Measurements from ENCODE around the gene LMF1. TPM values are rescaled to one million over a fixed set of nuclear protein-coding genes. Genes with fewer than 3 reads are reported as not detected.

LMF1 gene
- total RNA-seq, 3 donors from 2014 or later = 14.1 to 26.4 (median 21.4) TPM

DNA sequence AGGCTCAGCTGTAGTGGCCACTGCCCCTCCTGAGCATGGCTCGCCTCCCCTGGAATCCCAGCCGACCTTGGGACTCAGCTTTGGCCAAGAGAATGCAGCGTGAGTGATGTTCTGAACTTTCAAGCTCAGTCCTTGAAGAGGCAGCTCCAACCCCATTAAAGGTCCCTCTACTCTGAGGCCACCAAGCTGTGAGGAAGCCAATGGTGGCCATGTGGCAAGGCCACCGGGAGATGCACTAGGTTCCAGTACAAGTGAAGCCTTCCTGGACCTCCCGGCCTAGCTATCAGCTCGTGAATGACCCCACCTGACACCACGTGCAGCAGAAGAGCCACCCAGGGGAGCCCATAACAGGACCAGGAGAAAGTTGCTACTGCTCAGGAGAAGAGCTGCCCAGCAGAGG, 88.5 kb downstream of the LMF1 start:
- no peak for DNase-seq (ENCODE audit: low spot score in 2 of 2)
- no peak overlapping the region for H3K4me3 ChIP-seq
- no peaks in the 10 kb centered on the region for H3K4me1 ChIP-seq
- TF ChIP-seq, protein P1, sequence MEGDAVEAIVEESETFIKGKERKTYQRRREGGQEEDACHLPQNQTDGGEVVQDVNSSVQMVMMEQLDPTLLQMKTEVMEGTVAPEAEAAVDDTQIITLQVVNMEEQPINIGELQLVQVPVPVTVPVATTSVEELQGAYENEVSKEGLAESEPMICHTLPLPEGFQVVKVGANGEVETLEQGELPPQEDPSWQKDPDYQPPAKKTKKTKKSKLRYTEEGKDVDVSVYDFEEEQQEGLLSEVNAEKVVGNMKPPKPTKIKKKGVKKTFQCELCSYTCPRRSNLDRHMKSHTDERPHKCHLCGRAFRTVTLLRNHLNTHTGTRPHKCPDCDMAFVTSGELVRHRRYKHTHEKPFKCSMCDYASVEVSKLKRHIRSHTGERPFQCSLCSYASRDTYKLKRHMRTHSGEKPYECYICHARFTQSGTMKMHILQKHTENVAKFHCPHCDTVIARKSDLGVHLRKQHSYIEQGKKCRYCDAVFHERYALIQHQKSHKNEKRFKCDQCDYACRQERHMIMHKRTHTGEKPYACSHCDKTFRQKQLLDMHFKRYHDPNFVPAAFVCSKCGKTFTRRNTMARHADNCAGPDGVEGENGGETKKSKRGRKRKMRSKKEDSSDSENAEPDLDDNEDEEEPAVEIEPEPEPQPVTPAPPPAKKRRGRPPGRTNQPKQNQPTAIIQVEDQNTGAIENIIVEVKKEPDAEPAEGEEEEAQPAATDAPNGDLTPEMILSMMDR (IDR thresholded peaks at IDR 0.05) = no peak
- TF ChIP-seq POLR2AphosphoS5 (IDR thresholded peaks at IDR 0.05) (no peak), POLR2A (IDR thresholded peaks at IDR 0.05) (no peak)
- peaks cover 3% of the 10 kb centered on the region for H3K36me3 ChIP-seq
- H3K27ac ChIP-seq = no peak overlapping the region
- intact Hi-C loops (cut with DNase I; ENCODE audit: low total_unique reads) = no loop called here
- H3K9me3 ChIP-seq = peaks cover 9 to 28% of the 10 kb centered on the region in 2 donors
- no peaks in the 10 kb centered on the region for H3K27me3 ChIP-seq

DNA sequence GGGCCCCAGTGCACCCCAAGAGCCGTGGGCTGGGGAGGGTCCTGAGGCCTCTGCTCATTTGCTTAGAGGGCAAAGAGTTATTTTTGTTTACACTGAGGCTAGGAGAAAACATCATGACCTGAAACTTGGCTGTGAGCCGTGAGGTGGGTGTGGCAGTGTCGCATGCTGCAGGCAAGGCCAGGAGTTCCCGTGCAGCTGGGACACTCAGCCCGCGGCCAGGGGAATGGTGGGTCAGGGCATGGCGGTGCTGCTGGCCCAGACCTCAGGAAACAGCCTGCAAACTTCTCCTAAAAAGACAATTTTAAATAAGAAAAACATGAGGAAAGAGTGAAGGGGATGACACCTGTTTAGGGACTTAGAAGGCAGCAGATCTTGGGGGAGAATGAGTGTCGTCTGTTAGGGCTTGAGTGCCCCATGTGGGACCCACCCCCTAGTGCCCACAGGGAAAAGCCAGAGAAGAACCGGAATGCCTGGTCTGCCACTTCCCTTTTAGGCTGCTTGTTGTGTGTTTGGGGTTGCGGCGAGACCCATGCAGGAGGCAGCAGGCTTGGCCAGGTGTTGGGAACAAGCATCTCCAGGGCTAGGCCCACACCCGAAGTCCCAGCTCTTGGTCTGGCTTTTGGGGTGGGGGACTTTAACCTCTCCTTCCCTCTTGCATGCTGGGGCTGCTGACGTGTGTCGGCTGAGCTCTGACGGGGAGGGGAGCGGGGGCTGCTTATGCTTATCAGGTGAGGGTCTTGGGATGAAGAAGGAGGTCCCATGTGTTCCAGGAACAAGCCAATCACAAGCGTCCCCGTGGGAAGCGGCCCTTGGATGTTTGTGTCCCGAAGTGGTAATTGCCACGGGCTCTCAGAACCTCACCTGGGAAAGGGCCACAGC, 89.3 kb downstream of the LMF1 start:
- peaks cover 3% of the 10 kb centered on the region for H3K36me3 ChIP-seq

GRCh38 chr16:880471-881171, 90.2 kb downstream of the LMF1 start:
- no peak for DNase-seq (ENCODE audit: low spot score in 2 of 2)
- H3K4me1 ChIP-seq = no peaks in the 10 kb centered on the region
- TF ChIP-seq POLR2A (IDR thresholded peaks at IDR 0.05) (no peak), POLR2AphosphoS5 (IDR thresholded peaks at IDR 0.05) (no peak)
- TF ChIP-seq, protein P1 (IDR thresholded peaks at IDR 0.05) = no peak

More for the DNA sequence above, 89.3 kb downstream of the LMF1 start:
- no peaks in the 10 kb centered on the region for H3K27me3 ChIP-seq
- DNase-seq (ENCODE audit: low spot score in 2 of 2) = no peak
- H3K27ac ChIP-seq = no peak overlapping the region
- H3K4me1 ChIP-seq = no peaks in the 10 kb centered on the region
- intact Hi-C loops (cut with DNase I; ENCODE audit: low total_unique reads) = no loop called here
- H3K9me3 ChIP-seq = peaks cover 9 to 28% of the 10 kb centered on the region in 2 donors
- TF ChIP-seq POLR2A (IDR thresholded peaks at IDR 0.05) = no peak
- no peak for TF ChIP-seq POLR2AphosphoS5 (IDR thresholded peaks at IDR 0.05)
- TF ChIP-seq, protein P1 (IDR thresholded peaks at IDR 0.05) = no peak
- no peak overlapping the region for H3K4me3 ChIP-seq

DNA sequence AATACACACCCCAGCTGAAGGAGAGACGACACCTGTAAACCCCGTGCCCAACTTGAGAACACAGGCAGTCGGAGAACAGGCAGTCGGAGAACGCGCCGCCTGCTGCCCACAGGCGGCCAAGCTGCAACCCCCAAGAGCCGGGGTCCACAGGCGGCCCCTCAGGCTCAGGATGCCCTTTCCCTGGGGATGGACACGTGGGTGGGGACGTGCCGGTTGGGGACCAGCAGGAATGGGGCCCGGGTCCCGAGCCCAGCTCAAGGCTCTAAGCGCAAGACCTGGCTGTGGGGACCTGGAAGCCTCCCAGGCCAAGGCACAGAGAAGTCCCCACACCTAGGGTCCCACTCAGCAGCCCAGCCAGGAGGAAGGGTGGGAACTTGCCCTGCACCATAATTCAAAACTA, 90.8 kb downstream of the LMF1 start:
- Histone ChIP-seq H3K36me3 (peaks cover 3% of the 10 kb centered on the region), H3K27me3 (no peaks in the 10 kb centered on the region), H3K4me1 (no peaks in the 10 kb centered on the region), H3K9me3 (peaks cover 6 to 21% of the 10 kb centered on the region in 2 donors), H3K4me3 (no peak overlapping the region), H3K27ac (no peak overlapping the region)
- DNase-seq (ENCODE audit: low spot score in 2 of 2) = no peak
- intact Hi-C loops (cut with DNase I; ENCODE audit: low total_unique reads) = no loop called here
- TF ChIP-seq POLR2A (IDR thresholded peaks at IDR 0.05) (no peak), POLR2AphosphoS5 (IDR thresholded peaks at IDR 0.05) (no peak)
- TF ChIP-seq, protein P1 (IDR thresholded peaks at IDR 0.05) = no peak

More at GRCh38 chr16:880471-881171, 90.2 kb downstream of the LMF1 start:
- no peak overlapping the region for H3K27ac ChIP-seq
- peaks cover 3% of the 10 kb centered on the region for H3K36me3 ChIP-seq
- H3K9me3 ChIP-seq = peaks cover 9 to 28% of the 10 kb centered on the region in 2 donors
- H3K27me3 ChIP-seq = no peaks in the 10 kb centered on the region
- intact Hi-C loops (cut with DNase I; ENCODE audit: low total_unique reads) = no loop called here
- H3K4me3 ChIP-seq = no peak overlapping the region

- Histone ChIP-seq H3K27me3 (no peaks in the 10 kb centered on the region), H3K4me3 (no peak overlapping the region), H3K4me1 (no peaks in the 10 kb centered on the region), H3K36me3 (peaks cover 3% of the 10 kb centered on the region), H3K27ac (no peak overlapping the region), H3K9me3 (peaks cover 6 to 16% of the 10 kb centered on the region in 2 donors)
- DNase-seq (ENCODE audit: low spot score in 2 of 2) = no peak
- TF ChIP-seq POLR2AphosphoS5 (IDR thresholded peaks at IDR 0.05) (no peak), POLR2A (IDR thresholded peaks at IDR 0.05) (no peak)
- TF ChIP-seq, protein P1 (IDR thresholded peaks at IDR 0.05) = no peak
- intact Hi-C loops (cut with DNase I; ENCODE audit: low total_unique reads) = no loop called here
Observed at GRCh38 chr16:879461-879861, 91.3 kb downstream of the LMF1 start.
